NCI-H187 treated with DMSO at 0.1 percent for 48 hours (cell line): Measurements from ENCODE around the gene CD2BP2.
"Not testable (repeated sequence)": the region's sequence is repeated elsewhere in the genome, so short reads cannot be mapped to it uniquely, and the experiment has no call there.

Experiments
- DNase-seq: peaks from one replicate; lab custom pipeline; 2025; lab: John Stamatoyannopoulos, UW

CD2BP2 gene

DNA sequence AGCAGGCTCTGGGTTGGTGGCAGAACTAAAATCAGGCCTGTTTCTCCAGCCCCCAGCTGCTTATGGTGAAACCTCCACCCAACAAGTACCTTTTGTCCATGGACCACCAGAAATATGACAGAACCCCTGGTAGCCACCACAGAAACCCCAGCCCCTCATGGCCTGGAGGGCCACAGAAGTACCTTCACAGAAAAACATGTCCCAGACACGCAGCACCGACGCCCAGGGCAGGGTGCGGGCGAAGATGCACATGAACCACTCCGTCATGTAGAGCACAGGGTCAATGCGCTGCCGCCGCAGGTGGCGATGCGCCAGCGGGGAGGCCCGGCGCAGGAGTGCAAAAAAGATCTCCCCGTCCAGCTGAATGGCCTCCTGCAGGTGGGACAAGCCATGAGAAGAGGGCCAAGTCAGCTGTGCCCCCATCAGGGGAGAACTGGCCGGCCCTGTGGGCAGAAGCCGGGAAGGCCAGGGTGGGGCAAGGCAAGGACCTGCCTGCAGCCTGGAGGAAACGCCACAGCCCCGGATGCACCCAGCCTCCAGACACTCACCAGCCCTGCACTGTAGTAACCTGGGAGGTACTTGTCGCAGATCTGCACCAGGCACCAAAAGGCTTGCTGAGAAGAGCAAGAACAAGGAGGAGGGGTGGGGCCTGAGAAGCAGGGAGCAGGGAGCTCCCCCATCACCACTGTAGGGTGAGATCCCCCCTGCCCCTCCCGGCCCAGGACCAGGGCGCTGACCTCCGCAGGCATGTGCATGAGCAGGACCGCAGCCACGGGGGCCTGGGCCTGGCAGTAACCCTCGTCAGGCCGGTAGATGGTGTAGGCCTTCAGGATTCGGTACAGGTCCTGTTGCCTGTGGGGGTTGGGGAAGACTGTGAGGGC, 4.1 kb upstream of the CD2BP2 start:
- no peak for DNase-seq

DNA sequence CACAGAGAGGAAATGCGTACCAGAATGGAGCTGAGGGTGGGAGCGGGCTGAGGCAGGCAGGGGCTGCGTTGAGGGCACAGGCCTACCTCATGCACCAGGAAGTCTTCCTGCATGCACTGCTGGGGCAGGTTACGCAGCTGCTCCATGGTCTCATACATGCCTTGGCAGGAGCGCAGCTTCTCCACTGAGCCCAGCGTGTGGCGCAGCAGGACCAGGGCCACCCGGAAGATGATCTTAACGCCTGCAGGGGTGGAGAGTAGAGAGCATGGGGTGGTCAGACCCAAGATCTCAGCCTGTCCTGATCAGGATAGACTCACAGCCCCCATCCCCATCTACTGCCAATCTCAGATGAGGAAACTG, 3.4 kb upstream of the CD2BP2 start:
- no peak for DNase-seq

GRCh38 chr16:30357715-30358576, 2.8 kb upstream of the CD2BP2 start:
- DNase-seq, result no peak

DNA sequence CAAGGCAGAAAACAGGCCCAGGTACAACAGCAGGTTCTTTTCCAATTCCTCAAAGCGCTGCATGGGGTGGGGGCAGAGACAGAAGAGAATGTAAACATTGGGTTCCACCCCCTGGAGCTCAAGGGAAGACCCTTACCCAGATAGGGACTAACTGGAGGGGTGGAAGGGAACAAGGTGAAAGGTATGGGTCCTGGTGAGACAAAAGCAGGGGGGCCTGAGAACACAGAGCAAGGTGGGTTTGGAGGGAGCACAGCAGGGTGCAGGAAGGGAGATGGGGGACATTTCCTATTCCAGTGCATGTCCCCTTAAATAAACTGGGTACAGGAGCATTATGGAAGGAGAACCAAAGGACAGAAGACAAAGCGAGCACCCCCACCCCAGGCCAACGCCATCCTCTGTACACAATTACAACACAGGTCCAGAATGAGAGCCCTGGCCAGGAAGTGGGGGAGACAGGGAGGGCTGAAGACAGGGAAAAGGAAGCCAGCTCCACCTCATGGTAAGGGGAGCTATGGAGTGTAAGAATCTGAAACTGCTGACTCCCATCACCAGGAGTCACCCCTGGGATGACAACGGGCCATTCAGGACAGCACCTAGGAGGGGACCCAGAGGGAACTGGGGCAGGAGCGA, 2.1 kb upstream of the CD2BP2 start:
- DNase-seq, result no peak

GRCh38 chr16:30356401-30357084, 1.4 kb upstream of the CD2BP2 start:
- DNase-seq, result no peak

DNA sequence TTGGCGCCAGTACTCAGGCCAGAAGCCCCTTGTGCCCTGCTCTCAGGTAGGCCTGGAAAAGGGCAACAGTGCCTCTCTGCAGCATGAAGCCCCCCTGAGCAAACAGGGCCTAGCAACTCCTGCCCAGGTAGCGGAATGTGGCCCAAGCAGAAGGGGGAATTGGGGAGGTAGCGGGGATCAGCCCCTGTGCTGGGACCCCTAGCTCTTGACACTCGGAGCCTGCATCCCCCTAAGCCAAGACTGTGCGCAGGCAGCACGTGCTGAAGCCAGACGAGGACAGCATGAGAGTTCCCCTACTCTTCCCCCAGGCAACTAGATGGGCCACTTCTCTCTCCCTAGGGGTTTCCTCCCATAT, 823 bp upstream of the CD2BP2 start:
- DNase-seq, result no peak

DNA sequence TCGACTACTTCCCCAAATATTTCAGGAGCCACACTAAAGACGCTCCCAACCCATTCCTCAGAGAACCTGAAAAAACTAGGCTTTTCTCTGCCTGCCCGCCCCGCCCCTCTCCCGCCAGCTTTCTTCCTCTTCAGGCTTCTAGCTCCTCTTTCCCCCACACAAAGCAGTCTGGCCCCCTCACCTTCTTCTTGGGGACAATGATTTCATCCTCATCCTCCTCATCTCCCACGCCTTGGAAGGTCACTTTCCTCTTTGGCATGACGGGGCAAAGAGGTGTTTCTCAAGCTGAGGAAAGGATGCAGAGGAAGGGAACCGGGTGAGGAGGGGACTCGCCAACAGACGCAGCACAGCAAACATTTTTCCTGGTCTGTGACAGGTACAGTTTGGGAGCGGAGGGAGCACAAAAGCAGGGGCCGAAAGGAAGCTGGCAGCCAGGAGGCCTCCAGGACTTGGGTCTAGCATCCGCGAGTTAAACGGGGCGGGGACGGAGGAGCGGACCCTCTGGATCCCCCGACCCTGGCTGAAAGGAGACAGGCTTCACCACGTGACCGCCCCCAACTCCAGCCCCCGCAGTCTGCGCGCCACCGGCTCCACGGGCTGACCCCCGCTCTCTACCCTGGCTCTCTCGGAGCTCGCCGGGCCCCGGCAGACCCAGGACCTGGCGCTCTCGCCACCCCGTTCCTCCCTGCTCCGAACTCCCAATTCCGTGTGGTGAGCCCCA, 525 bp downstream of the CD2BP2 start:
- DNase-seq, result no peak

GRCh38 chr16:30353438-30354129, 1.5 kb downstream of the CD2BP2 start:
- no peak for DNase-seq

DNA sequence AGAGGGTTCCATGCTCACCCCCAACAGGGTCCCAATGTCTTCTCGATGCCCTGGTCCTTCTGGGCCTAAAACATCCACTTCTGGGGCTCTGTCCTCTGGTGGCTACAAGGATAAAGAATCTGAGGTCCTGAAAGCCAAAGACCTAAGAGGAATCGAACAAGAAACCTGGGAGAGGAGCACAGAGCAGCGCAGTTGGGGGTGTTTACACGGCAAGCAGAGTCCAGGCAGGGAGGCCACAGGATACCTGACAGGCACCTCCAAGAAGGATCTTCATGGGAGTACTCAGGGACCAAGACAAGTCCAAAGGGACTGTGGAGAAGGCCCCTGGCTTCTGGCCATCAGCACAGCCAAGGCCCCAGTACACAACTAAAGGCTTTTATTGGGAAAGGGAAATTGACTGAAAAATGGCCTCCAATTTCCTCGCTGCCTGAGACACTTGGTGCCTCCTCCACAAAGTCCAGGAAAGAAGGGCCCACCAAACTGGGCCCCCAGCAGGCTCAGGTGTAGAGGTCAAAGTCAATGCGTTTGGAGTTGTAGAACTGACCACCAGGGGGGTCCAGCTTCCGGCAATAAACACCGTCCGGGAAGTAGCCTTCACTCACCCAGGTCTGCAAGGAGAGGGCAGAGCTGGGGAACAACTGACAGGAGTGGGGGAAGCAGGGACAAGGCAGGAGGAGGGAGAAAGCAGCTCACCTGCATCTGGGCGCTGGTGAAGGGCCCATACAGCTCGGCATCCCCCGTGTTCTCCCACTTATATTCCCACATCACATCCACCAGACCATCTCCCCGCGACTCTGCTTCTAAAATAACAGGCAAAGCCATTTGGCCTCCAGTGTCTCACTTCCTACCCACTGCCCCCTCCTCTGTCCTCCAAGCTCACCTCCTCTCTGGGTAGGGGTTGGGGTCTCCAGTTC, 2.4 kb downstream of the CD2BP2 start:
- DNase-seq, result no peak

- no peak for DNase-seq
These were observed 3.3 kb downstream of the CD2BP2 start for GRCh38 chr16:30351586-30352419.

GRCh38 chr16:30351001-30351441, 4.1 kb downstream of the CD2BP2 start:
- DNase-seq, result no peak

DNA sequence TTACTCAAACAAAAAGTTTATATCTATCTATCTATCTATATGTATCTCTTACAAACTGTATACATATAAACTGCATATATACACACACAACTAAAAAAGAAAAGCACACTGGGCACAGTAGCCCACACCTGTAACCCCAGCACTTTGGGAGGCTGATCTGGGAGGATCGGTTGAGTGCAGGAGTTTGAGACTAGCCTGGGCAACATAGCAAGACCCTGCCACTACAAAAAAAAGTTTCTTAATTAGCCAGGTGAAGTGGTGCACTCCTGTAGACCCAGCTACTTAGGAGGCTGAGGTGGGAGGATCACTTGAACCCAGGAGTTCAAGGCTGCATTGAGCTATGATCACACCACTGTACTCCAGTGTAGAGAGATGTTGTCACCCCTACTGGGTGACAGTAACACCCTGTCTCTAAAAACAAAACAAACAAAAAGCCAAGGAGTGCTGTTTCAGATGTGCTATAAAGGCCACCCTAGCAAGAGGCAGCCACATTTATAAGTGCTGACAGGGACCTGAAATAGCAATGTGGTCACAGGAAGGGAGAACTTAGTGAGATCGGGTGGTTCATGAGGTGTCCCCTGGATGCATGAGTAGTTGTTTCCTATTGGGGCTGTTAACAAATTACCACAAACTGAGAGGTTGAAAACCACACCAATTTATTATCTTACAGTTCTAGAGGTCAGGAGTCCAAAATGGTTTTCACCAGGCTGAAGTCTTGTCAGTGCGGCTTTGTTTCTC, 4.8 kb downstream of the CD2BP2 start:
- no peak for DNase-seq

- DNase-seq, result no peak
These were observed 5.4 kb downstream of the CD2BP2 start for GRCh38 chr16:30349675-30350074.

- no peak for DNase-seq
These were observed 6.2 kb downstream of the CD2BP2 start for GRCh38 chr16:30348929-30349328.

DNA sequence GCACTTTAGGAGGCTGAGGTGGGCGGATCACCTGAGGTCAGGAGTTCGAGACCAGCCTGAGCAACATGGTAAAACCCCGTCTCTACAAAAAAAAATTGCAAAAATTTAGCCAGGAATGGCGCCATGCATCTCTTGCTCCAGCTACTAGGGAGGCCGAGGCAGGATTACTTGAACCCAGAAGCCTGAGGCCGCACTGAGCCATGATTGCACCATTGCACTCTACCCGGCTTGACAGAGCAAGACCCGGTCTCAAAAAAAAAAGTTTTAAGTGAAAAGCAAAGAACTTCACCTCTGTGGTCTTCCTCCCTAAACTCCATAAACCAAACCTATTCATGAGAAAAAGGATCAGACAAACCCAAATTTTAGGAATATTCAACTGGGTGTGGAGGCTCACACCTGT, 7.0 kb downstream of the CD2BP2 start:
- no peak for DNase-seq

DNA sequence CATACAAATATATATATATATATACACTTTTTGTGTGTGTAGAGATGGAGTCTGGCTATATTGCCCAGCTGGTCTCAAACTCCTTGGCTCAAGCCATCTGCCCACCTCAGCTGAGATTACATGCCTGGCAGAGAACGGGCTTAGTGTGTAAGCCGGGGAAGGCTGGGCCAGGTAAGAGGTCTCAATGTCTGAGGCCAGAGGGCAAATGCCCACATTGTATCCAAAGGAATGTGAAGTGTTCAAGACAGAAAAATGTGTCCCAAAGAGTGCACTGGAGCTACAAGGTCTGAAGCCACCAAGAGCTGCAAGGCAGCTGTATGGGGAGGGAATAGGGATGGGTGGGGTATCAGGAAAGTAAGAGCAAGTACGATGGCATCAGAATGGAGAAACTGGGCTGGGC, 8.8 kb downstream of the CD2BP2 start:
- no peak for DNase-seq

DNA sequence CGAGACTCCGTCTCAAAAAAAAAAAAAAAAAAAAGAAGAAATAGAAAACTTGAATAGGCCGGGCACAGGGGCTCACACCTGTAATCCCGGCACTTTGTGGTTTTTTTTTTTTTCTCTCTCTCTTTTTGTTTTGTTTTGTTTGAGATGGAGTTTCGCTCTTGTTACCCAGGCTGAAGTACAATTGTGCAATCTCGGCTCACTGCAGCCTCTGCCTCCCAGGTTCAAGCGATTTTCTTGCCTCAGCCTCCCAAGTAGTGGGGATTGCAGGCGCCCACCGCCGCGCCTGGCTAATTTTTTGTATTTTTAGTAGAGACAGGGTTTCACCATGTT, 11.7 kb downstream of the CD2BP2 start:
- not testable (repeated sequence) for DNase-seq

- DNase-seq, result no peak
These were observed 12.2 kb downstream of the CD2BP2 start for GRCh38 chr16:30342751-30343490.
